Liver (tissue), 9 donors: Measurements from ENCODE around the gene MCF2L. TPM values are rescaled to one million over a fixed set of nuclear protein-coding genes. Genes with fewer than 3 reads are reported as not detected.
A peak's percentile ranks its signal among the peaks of the same experiment; 100 is the strongest.

Experiments
- DNase-seq: peaks from one replicate; pipeline ENCODE4 v3.0.0-alpha.2; 2017; ENCODE audit warnings: low spot score
- H3K27ac ChIP-seq, 2 donors: one replicate each; pipeline ENCODE4 v1.7.0; 2013; ENCODE audit warnings: inconsistent platforms in 2 of 2, low read length in 2 of 2, control low read depth in 1 of 2, low read depth in 1 of 2, mild to moderate bottlenecking in 1 of 2
- H3K27me3 ChIP-seq, 4 donors: one replicate each; pipeline versions ENCODE4 v1.6.1 to v1.7.0; 2013; ENCODE audit warnings: low read length in 3 of 4, inconsistent platforms in 1 of 4, mild to moderate bottlenecking in 1 of 4, moderate library complexity in 1 of 4; ENCODE audit not compliant: control insufficient read depth in 4 of 4, insufficient read depth in 4 of 4
- H3K36me3 ChIP-seq, 4 donors: one replicate each; pipeline versions ENCODE4 v1.6.1 to v1.7.0; 2013; ENCODE audit warnings: low read length in 3 of 4, mild to moderate bottlenecking in 3 of 4, low read depth in 1 of 4, moderate library complexity in 1 of 4; ENCODE audit not compliant: control insufficient read depth in 4 of 4, insufficient read depth in 3 of 4
- H3K4me1 ChIP-seq, 4 donors: one replicate each; pipeline versions ENCODE4 v1.6.1 to v1.7.0; 2013; ENCODE audit warnings: low read length in 3 of 4, mild to moderate bottlenecking in 3 of 4, moderate library complexity in 1 of 4; ENCODE audit not compliant: control insufficient read depth in 4 of 4, insufficient read depth in 4 of 4
- H3K4me3 ChIP-seq, 3 donors: one replicate each; pipeline versions ENCODE4 v1.6.1 to v1.7.0; 2013; ENCODE audit warnings: low read length in 3 of 3, control low read depth in 1 of 3, low read depth in 1 of 3, mild to moderate bottlenecking in 1 of 3
- H3K9ac ChIP-seq, 2 donors: one replicate each; pipeline ENCODE4 v1.7.0; 2013; ENCODE audit warnings: low read length in 2 of 2, mild to moderate bottlenecking in 2 of 2, moderate library complexity in 2 of 2, control low read depth in 1 of 2, low read depth in 1 of 2
- H3K9me3 ChIP-seq, 4 donors: one replicate each; pipeline versions ENCODE4 v1.6.1 to v1.7.0; 2013; ENCODE audit warnings: low read length in 3 of 4; ENCODE audit not compliant: control insufficient read depth in 4 of 4
- FOXA1 ChIP-seq: IDR thresholded peaks from 2 replicates; pipeline ENCODE4 v1.6.1; 2016; ENCODE audit warnings: antibody characterized with exemption
- FOXA2 ChIP-seq: IDR thresholded peaks from 2 replicates; pipeline ENCODE4 v1.6.1; 2016; ENCODE audit warnings: antibody characterized with exemption
- GABPA ChIP-seq, 2 donors: IDR thresholded peaks in 1 of 2; conservative IDR thresholded peaks in 1 of 2; 2 replicates each; pipeline ENCODE4 v1.6.1; 2016; ENCODE audit warnings: antibody characterized with exemption in 2 of 2, mild to moderate bottlenecking in 1 of 2, moderate library complexity in 1 of 2
- HNF4A ChIP-seq, 2 donors: conservative IDR thresholded peaks; 2 replicates each; pipeline ENCODE4 v1.6.1; 2016; ENCODE audit warnings: antibody characterized with exemption in 2 of 2, mild to moderate bottlenecking in 2 of 2
- HNF4G ChIP-seq: IDR thresholded peaks from 2 replicates; pipeline ENCODE4 v1.6.1; 2016; ENCODE audit warnings: antibody characterized with exemption
- RAD21 ChIP-seq, 2 donors: IDR thresholded peaks; 2 replicates each; pipeline ENCODE4 v1.6.1; 2016; ENCODE audit warnings: antibody characterized with exemption in 2 of 2, mild to moderate bottlenecking in 2 of 2
- RXRA ChIP-seq, 2 donors: IDR thresholded peaks; 2 replicates each; pipeline ENCODE4 v1.6.1; 2017 to 2018; ENCODE audit warnings: antibody characterized with exemption in 2 of 2, mild to moderate bottlenecking in 1 of 2
- SP1 ChIP-seq: IDR thresholded peaks from 2 replicates; pipeline ENCODE4 v1.6.1; 2018; ENCODE audit warnings: antibody characterized with exemption, mild to moderate bottlenecking
- TAF1 ChIP-seq: conservative IDR thresholded peaks from 2 replicates; pipeline ENCODE4 v1.6.1; 2016; ENCODE audit warnings: antibody characterized with exemption, mild to moderate bottlenecking
- YY1 ChIP-seq: IDR thresholded peaks from 2 replicates; pipeline ENCODE4 v1.6.1; 2016; ENCODE audit warnings: antibody characterized with exemption, mild to moderate bottlenecking
- WGBS: extraction: QIAGEN DNeasy Blood & Tissue Kit; methylation state at CpG from one replicate; pipeline ENCODE4 v1.1.7; 2013; 5-methylcytosine and 5-hydroxymethylcytosine counted together
- polyA plus RNA-seq, 2 donors: library from polyadenylated mRNA; stranded (reverse) in 1 of 2; unstranded in 1 of 2; fragments of 200-250 nt in 1 of 2; fragments of >200 nt in 1 of 2; fragmentation: Nextera tagmentation in 1 of 2; extraction: Ambion mirVana in 1 of 2; gene quantifications; one replicate each; pipeline versions ENCODE4 v1.2.1 to v1.2.3, GENCODE V29; 2013 to 2015
- total RNA-seq, 2 donors: library from RNA; depleted of rRNA; stranded (reverse); fragments of >200 nt; gene quantifications; one replicate each; pipeline ENCODE4 v1.2.3, GENCODE V29; 2014
- TF ChIP-seq, protein P1 (sequence below): fragments of 150-350 bp; IDR thresholded peaks from 2 replicates; pipeline ENCODE4 v1.5.1; 2017; ENCODE audit warnings: improper control_type of control experiment, low read depth, low read length; ENCODE audit not compliant: missing input control
- TF ChIP-seq, protein P2 (sequence below): IDR thresholded peaks from 2 replicates; pipeline ENCODE4 v1.6.1; 2016; ENCODE audit warnings: antibody characterized with exemption
- TF ChIP-seq, protein P3 (sequence below): IDR thresholded peaks from 2 replicates; pipeline ENCODE4 v1.6.1; 2016; ENCODE audit warnings: antibody characterized with exemption, mild to moderate bottlenecking
- TF ChIP-seq, protein P4 (sequence below): IDR thresholded peaks from 2 replicates; pipeline ENCODE4 v1.6.1; 2016; ENCODE audit warnings: antibody characterized with exemption
- donor health status: healthy.
- donor health status: healthy.
- donor health status: healthy.
- donor health status: healthy.
- donor health status: healthy.

MCF2L gene
- total and polyA plus RNA-seq, 4 donors: 2.9 to 12.8 (median 7.1) TPM

DNA sequence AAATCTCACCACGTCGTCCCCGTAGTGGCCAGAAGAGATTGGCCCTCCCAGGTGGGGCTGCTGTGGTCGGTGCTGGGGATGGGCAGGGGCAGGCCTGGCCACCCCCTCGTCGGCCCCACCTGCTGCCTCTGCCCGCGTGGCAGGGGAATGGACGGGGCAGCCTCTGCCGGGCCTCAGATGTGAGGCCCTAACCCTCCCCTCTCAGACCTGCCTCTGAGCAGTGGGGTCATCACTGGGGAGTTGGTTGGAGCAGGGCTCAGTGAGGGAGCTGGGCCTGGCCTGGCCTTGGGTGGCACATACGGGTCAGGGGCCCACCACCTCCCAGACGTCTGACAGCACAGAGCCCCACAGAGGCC lies 41.5 kb downstream of the MCF2L start:
- WGBS: 87% methylated on average over 12 of the region's 12 CpGs

DNA sequence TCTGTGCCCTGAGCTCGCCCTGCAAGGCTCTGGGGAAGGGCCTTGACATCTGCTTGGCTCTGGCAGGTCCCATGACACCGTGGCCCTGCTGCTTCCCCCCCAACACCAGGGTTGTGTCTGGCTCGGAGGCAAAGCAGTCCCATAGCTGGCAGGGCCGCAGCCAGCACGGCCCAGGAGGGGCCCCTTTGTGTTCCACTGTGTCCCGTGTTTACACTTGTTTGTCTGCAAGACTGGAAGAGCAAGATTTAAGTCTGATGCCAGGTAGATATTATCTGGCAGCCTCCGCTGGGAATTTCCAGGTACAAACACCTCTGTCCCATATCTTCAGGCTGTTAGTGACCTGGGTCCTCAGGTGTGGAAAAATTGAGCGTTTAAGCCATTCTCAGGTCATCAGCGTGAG lies 44.3 kb downstream of the MCF2L start:
- Histone ChIP-seq H3K9ac (no peak overlapping the region), H3K4me3 (no peak overlapping the region), H3K9me3 (no peaks in the 10 kb centered on the region), H3K4me1 (peaks cover 0 to 10% (median 5%) of the 10 kb centered on the region in 4 donors), H3K36me3 (peaks cover 0 to 4% (median 2%) of the 10 kb centered on the region in 4 donors), H3K27me3 (no peaks in the 10 kb centered on the region), H3K27ac (no peak overlapping the region)
- 72% methylated on average over 9 of the region's 9 CpGs for WGBS
- DNase-seq: no peak
- TF ChIP-seq FOXA2: no peak
- no peak for TF ChIP-seq GABPA (IDR thresholded peaks at IDR 0.05 in 1 of 2, conservative IDR thresholded peaks at IDR 0.05 in 1 of 2)
- TF ChIP-seq HNF4G: no peak
- TF ChIP-seq RAD21 (IDR thresholded peaks at IDR 0.05): no peak

More for the DNA sequence above, 41.5 kb downstream of the MCF2L start:
- Histone ChIP-seq H3K9me3 (no peaks in the 10 kb centered on the region), H3K36me3 (no peaks in the 10 kb centered on the region), H3K27ac (peak overlapping the region in 1 of 2 donors; percentile 68), H3K9ac (no peak overlapping the region), H3K4me3 (no peak overlapping the region), H3K4me1 (peaks cover 0 to 10% (median 5%) of the 10 kb centered on the region in 4 donors), H3K27me3 (no peaks in the 10 kb centered on the region)
- DNase-seq: no peak
- TF ChIP-seq GABPA (IDR thresholded peaks at IDR 0.05 in 1 of 2, conservative IDR thresholded peaks at IDR 0.05 in 1 of 2): no peak
- no peak for TF ChIP-seq FOXA2
- no peak for TF ChIP-seq FOXA1
- no peak for TF ChIP-seq HNF4G
- no peak for TF ChIP-seq YY1
- TF ChIP-seq, protein P1, sequence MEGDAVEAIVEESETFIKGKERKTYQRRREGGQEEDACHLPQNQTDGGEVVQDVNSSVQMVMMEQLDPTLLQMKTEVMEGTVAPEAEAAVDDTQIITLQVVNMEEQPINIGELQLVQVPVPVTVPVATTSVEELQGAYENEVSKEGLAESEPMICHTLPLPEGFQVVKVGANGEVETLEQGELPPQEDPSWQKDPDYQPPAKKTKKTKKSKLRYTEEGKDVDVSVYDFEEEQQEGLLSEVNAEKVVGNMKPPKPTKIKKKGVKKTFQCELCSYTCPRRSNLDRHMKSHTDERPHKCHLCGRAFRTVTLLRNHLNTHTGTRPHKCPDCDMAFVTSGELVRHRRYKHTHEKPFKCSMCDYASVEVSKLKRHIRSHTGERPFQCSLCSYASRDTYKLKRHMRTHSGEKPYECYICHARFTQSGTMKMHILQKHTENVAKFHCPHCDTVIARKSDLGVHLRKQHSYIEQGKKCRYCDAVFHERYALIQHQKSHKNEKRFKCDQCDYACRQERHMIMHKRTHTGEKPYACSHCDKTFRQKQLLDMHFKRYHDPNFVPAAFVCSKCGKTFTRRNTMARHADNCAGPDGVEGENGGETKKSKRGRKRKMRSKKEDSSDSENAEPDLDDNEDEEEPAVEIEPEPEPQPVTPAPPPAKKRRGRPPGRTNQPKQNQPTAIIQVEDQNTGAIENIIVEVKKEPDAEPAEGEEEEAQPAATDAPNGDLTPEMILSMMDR: no peak
- TF ChIP-seq, protein P2, sequence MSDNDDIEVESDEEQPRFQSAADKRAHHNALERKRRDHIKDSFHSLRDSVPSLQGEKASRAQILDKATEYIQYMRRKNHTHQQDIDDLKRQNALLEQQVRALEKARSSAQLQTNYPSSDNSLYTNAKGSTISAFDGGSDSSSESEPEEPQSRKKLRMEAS: no peak
- TF ChIP-seq, protein P3, sequence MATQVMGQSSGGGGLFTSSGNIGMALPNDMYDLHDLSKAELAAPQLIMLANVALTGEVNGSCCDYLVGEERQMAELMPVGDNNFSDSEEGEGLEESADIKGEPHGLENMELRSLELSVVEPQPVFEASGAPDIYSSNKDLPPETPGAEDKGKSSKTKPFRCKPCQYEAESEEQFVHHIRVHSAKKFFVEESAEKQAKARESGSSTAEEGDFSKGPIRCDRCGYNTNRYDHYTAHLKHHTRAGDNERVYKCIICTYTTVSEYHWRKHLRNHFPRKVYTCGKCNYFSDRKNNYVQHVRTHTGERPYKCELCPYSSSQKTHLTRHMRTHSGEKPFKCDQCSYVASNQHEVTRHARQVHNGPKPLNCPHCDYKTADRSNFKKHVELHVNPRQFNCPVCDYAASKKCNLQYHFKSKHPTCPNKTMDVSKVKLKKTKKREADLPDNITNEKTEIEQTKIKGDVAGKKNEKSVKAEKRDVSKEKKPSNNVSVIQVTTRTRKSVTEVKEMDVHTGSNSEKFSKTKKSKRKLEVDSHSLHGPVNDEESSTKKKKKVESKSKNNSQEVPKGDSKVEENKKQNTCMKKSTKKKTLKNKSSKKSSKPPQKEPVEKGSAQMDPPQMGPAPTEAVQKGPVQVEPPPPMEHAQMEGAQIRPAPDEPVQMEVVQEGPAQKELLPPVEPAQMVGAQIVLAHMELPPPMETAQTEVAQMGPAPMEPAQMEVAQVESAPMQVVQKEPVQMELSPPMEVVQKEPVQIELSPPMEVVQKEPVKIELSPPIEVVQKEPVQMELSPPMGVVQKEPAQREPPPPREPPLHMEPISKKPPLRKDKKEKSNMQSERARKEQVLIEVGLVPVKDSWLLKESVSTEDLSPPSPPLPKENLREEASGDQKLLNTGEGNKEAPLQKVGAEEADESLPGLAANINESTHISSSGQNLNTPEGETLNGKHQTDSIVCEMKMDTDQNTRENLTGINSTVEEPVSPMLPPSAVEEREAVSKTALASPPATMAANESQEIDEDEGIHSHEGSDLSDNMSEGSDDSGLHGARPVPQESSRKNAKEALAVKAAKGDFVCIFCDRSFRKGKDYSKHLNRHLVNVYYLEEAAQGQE: no peak
- no peak for TF ChIP-seq SP1
- no peak for TF ChIP-seq HNF4A (conservative IDR thresholded peaks at IDR 0.05)
- no peak for TF ChIP-seq TAF1
- TF ChIP-seq RAD21 (IDR thresholded peaks at IDR 0.05): no peak
- TF ChIP-seq, protein P4, sequence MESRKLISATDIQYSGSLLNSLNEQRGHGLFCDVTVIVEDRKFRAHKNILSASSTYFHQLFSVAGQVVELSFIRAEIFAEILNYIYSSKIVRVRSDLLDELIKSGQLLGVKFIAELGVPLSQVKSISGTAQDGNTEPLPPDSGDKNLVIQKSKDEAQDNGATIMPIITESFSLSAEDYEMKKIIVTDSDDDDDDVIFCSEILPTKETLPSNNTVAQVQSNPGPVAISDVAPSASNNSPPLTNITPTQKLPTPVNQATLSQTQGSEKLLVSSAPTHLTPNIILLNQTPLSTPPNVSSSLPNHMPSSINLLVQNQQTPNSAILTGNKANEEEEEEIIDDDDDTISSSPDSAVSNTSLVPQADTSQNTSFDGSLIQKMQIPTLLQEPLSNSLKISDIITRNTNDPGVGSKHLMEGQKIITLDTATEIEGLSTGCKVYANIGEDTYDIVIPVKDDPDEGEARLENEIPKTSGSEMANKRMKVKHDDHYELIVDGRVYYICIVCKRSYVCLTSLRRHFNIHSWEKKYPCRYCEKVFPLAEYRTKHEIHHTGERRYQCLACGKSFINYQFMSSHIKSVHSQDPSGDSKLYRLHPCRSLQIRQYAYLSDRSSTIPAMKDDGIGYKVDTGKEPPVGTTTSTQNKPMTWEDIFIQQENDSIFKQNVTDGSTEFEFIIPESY: no peak
- TF ChIP-seq RXRA (IDR thresholded peaks at IDR 0.05): no peak
